CD14-positive monocyte (primary cell): ENCODE measurements around the gene PNKD. TPM values are rescaled to one million over a fixed set of nuclear protein-coding genes. Genes with fewer than 3 reads are reported as not detected.
A peak's percentile ranks its signal among the peaks of the same experiment; 100 is the strongest.

Experiments
- DNase-seq, 3 donors: peaks; one replicate each; pipeline ENCODE4 v3.0.0-alpha.2; 2011 to 2022
- H2AFZ ChIP-seq: 2 replicates; pipeline ENCODE4 v1.6.0; 2012; ENCODE audit warnings: mild to moderate bottlenecking, low read depth, low read length, inconsistent platforms; ENCODE audit not compliant: insufficient read depth, poor library complexity, severe bottlenecking
- H3K27ac ChIP-seq, 2 donors: 1 replicate in 1 of 2; 2 replicates in 1 of 2; pipeline ENCODE4 v1.5.1; 2012 to 2013; ENCODE audit warnings: low read length in 2 of 2, control low read depth in 1 of 2, inconsistent platforms in 1 of 2, low read depth in 1 of 2, mild to moderate bottlenecking in 1 of 2
- H3K27me3 ChIP-seq, 2 donors: one replicate each; pipeline versions ENCODE4 v1.6.0 to v1.6.1; 2011 to 2013; ENCODE audit warnings: low read length in 2 of 2; ENCODE audit not compliant: control insufficient read depth in 2 of 2, insufficient read depth in 2 of 2
- H3K36me3 ChIP-seq, 2 donors: replicated peaks in 1 of 2; 1 replicate in 1 of 2; 2 replicates in 1 of 2; pipeline versions ENCODE4 v1.5.1 to v1.6.1; 2012 to 2013; ENCODE audit warnings: low read length in 2 of 2, control low read depth in 1 of 2, inconsistent platforms in 1 of 2, mild to moderate bottlenecking in 1 of 2; ENCODE audit not compliant: insufficient read depth in 2 of 2, control insufficient read depth in 1 of 2
- H3K4me1 ChIP-seq, 2 donors: 1 replicate in 1 of 2; 2 replicates in 1 of 2; pipeline versions ENCODE4 v1.5.1 to v1.6.1; 2012 to 2013; ENCODE audit warnings: low read length in 2 of 2, control low read depth in 1 of 2, inconsistent platforms in 1 of 2, mild to moderate bottlenecking in 1 of 2, moderate library complexity in 1 of 2; ENCODE audit not compliant: insufficient read depth in 2 of 2, control insufficient read depth in 1 of 2
- H3K4me2 ChIP-seq: replicated peaks from 2 replicates; pipeline ENCODE3; 2012; ENCODE audit warnings: low read length, moderate library complexity, mild to moderate bottlenecking; ENCODE audit not compliant: poor library complexity, severe bottlenecking; ENCODE audit errors: extremely low read depth
- H3K4me3 ChIP-seq, 3 experiments: fragments of 200-600 bp in 1 of 3; sonication (generic) in 1 of 3; replicated peaks in 1 of 3; 1 replicate in 2 of 3; 2 replicates in 1 of 3; pipeline ENCODE4 v1.5.1; 2011 to 2013; ENCODE audit warnings: low read length in 3 of 3, mild to moderate bottlenecking in 3 of 3, control low read depth in 2 of 3, low read depth in 2 of 3, inconsistent platforms in 1 of 3, moderate library complexity in 1 of 3
- H3K79me2 ChIP-seq: 2 replicates; pipeline ENCODE4 v1.6.0; 2012; ENCODE audit warnings: mild to moderate bottlenecking, control low read depth, inconsistent platforms, low read length, moderate library complexity; ENCODE audit not compliant: insufficient read depth
- H3K9ac ChIP-seq: 2 replicates; pipeline ENCODE4 v1.6.0; 2017; ENCODE audit warnings: low read length, mild to moderate bottlenecking; ENCODE audit not compliant: insufficient read depth, poor library complexity, severe bottlenecking
- H3K9me3 ChIP-seq, 2 donors: replicated peaks in 1 of 2; 1 replicate in 1 of 2; 2 replicates in 1 of 2; pipeline versions ENCODE4 v1.5.1 to v1.6.1; 2012 to 2013; ENCODE audit warnings: low read length in 2 of 2, control low read depth in 1 of 2; ENCODE audit not compliant: control insufficient read depth in 1 of 2, insufficient read depth in 1 of 2
- H4K20me1 ChIP-seq: 2 replicates; pipeline ENCODE4 v1.6.0; 2012; ENCODE audit warnings: mild to moderate bottlenecking, low read length, control low read depth, moderate library complexity; ENCODE audit not compliant: insufficient read depth
- H3K27ac Mint-ChIP-seq, 7 donors: one replicate each; pipeline ENCODE4 v1.8.0; 2020; ENCODE audit warnings: mild to moderate bottlenecking in 7 of 7, mixed read lengths in 7 of 7, moderate library complexity in 6 of 7, inconsistent platforms in 2 of 7
- H3K27me3 Mint-ChIP-seq, 3 donors: one replicate each; pipeline ENCODE4 v1.8.0; 2021 to 2022; ENCODE audit warnings: low read depth in 3 of 3, mild to moderate bottlenecking in 3 of 3, mixed read lengths in 3 of 3, moderate library complexity in 3 of 3, inconsistent platforms in 1 of 3
- H3K36me3 Mint-ChIP-seq, 2 donors: one replicate each; pipeline ENCODE4 v1.8.0; 2020; ENCODE audit warnings: mixed read lengths in 2 of 2, inconsistent platforms in 1 of 2, mild to moderate bottlenecking in 1 of 2
- H3K4me1 Mint-ChIP-seq: one replicate; pipeline ENCODE4 v1.8.0; 2020; ENCODE audit warnings: mild to moderate bottlenecking, mixed read lengths
- H3K4me3 Mint-ChIP-seq, 2 donors: one replicate each; pipeline ENCODE4 v1.8.0; 2020; ENCODE audit warnings: mild to moderate bottlenecking in 2 of 2, mixed read lengths in 2 of 2, moderate library complexity in 1 of 2
- H3K9me3 Mint-ChIP-seq, 7 donors: one replicate each; pipeline ENCODE4 v1.8.0; 2020 to 2022; ENCODE audit warnings: mixed read lengths in 7 of 7, mild to moderate bottlenecking in 6 of 7, moderate library complexity in 6 of 7, inconsistent platforms in 2 of 7
- CTCF ChIP-seq: fragments of 200-600 bp; IDR thresholded peaks from one replicate; pipeline ENCODE4 v1.8.0; 2022; ENCODE audit warnings: antibody characterized with exemption, mild to moderate bottlenecking
- WGBS: methylation state at CpG from one replicate; pipeline ENCODE4 v1.1.5; 2013; ENCODE audit warnings: missing lambda C conversion rate; ENCODE audit not compliant: insufficient coverage; 5-methylcytosine and 5-hydroxymethylcytosine counted together
- intact Hi-C, 2 donors: fragments of 100-400 bp; cut with micrococcal nuclease; formaldehyde crosslinking; loops; one replicate each; pipeline versions ENCODE4 v1.15.0 to v1.15.1; 2023
- polyA plus RNA-seq, 3 donors: library from polyadenylated mRNA; depleted of rRNA in 1 of 3; unstranded in 2 of 3; stranded (reverse) in 1 of 3; fragments of 300-500 nt in 2 of 3; fragments of >200 nt in 1 of 3; fragmentation: Illumina TruSeq in 2 of 3; gene quantifications; 1 replicate in 2 of 3; 2 replicates in 1 of 3; pipeline ENCODE4 v1.2.3, GENCODE V29; 2012 to 2021

Gene PNKD
- polyA plus RNA-seq, 3 donors = 79.8 to 92.0 (median 88.2) TPM

GRCh38 chr2:218234521-218234920, 35.8 kb upstream of the PNKD start:
- Mint-ChIP-seq H3K27me3 (no peaks in the 10 kb centered on the region), H3K27ac (peak overlapping the region in 1 of 7 donors; percentile 41), H3K4me1 (peaks cover 17% of the 10 kb centered on the region), H3K4me3 (no peak overlapping the region), H3K36me3 (peaks cover 75 to 93% of the 10 kb centered on the region in 2 donors), H3K9me3 (peaks cover 0 to 2% (median 0%) of the 10 kb centered on the region in 7 donors)
- TF ChIP-seq CTCF = no peak
- H3K4me3 ChIP-seq = no peak overlapping the region
- no peak overlapping the region for H3K9ac ChIP-seq
- H3K27ac ChIP-seq = no peak overlapping the region
- H3K27me3 ChIP-seq = no peaks in the 10 kb centered on the region
- intact Hi-C loops = loop anchor here in 1 of 2 donors (5.0 kb wide), 1 partner anchor 47 kb away; no protein-coding TSS in a partner anchor
- no peak overlapping the region for H3K4me2 ChIP-seq
- H3K79me2 ChIP-seq = peaks cover 98% of the 10 kb centered on the region
- peaks cover 16% of the 10 kb centered on the region in 2 donors for H3K4me1 ChIP-seq
- DNase-seq = no peak
- H3K9me3 ChIP-seq = no peaks in the 10 kb centered on the region
- peaks cover 92 to 98% of the 10 kb centered on the region in 2 donors for H3K36me3 ChIP-seq
- H4K20me1 ChIP-seq = peaks cover 99% of the 10 kb centered on the region
- no peak overlapping the region for H2AFZ ChIP-seq
- no CpG with 5 or more reads among the region's 3 CpGs for WGBS

GRCh38 chr2:218235017-218235416, 35.3 kb upstream of the PNKD start:
- Histone ChIP-seq H2AFZ (no peak overlapping the region), H3K27me3 (no peaks in the 10 kb centered on the region), H3K9me3 (no peaks in the 10 kb centered on the region), H3K27ac (no peak overlapping the region), H3K36me3 (peaks cover 94 to 100% of the 10 kb centered on the region in 2 donors), H3K9ac (no peak overlapping the region), H4K20me1 (peaks cover 99% of the 10 kb centered on the region), H3K4me1 (peaks cover 11 to 12% of the 10 kb centered on the region in 2 donors), H3K79me2 (peaks cover 98% of the 10 kb centered on the region), H3K4me2 (no peak overlapping the region), H3K4me3 (no peak overlapping the region)
- WGBS = no CpG with 5 or more reads among the region's 2 CpGs
- intact Hi-C loops = no loop called here
- Mint-ChIP-seq H3K27ac (peak overlapping the region in 4 of 7 donors; percentile 37 to 58 (median 43)), H3K27me3 (no peaks in the 10 kb centered on the region), H3K4me3 (no peak overlapping the region), H3K9me3 (peaks cover 0 to 2% (median 0%) of the 10 kb centered on the region in 7 donors), H3K4me1 (peaks cover 15% of the 10 kb centered on the region), H3K36me3 (peaks cover 80 to 96% of the 10 kb centered on the region in 2 donors)
- no peak for DNase-seq
- TF ChIP-seq CTCF = no peak
